ENCODE data around the gene PTGES3L. TPM values are rescaled to one million over a fixed set of nuclear protein-coding genes. Genes with fewer than 3 reads are reported as not detected.
"Not testable (repeated sequence)": the region's sequence is repeated elsewhere in the genome, so short reads cannot be mapped to it uniquely, and the experiment has no call there.

The PTGES3L gene
- polyA plus RNA-seq, 12 donors, result 17.2 to 89.5 (median 67.5) TPM; not detected in 1

DNA sequence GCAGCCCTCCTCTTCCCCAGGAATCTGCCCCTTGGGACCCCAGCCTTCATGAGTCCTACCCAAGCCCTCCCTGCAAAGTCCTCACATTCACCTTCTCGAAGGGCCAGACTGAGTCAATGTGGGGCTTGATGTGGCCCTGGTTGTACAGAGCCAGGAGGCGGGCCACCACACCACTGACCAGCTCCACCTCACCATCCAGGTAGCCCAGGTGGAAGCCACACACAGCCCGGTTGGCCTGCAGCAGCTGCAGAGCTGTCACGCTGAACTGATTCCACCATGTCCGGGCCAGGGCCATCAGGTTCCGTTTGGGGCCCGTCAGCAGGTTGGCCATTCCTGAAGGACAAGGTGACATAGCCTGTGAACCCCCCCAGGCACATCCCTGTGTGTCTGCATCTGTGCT is 36.3 kb upstream of the PTGES3L start:
- DNase-seq, result no peak

DNA sequence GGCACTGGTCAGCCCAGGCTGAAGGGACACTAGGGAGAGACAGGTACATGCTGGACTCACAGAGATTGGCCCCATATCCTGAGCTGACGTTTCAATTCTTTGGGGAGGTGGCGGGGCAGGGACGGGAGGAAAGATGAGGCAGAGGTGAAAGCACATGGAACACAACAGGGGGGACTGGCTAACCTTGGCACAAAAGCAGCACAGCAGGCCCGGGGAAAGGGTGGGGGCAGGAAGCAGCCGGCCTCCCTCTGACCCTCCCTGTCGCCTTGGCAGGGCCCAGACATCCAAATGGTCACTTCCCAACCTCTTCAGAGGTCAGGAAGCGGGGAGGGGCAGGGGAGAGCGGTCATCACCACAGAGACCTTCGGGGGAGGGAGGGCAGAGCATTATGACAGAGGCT is 35.7 kb upstream of the PTGES3L start:
- no peak for DNase-seq

DNA sequence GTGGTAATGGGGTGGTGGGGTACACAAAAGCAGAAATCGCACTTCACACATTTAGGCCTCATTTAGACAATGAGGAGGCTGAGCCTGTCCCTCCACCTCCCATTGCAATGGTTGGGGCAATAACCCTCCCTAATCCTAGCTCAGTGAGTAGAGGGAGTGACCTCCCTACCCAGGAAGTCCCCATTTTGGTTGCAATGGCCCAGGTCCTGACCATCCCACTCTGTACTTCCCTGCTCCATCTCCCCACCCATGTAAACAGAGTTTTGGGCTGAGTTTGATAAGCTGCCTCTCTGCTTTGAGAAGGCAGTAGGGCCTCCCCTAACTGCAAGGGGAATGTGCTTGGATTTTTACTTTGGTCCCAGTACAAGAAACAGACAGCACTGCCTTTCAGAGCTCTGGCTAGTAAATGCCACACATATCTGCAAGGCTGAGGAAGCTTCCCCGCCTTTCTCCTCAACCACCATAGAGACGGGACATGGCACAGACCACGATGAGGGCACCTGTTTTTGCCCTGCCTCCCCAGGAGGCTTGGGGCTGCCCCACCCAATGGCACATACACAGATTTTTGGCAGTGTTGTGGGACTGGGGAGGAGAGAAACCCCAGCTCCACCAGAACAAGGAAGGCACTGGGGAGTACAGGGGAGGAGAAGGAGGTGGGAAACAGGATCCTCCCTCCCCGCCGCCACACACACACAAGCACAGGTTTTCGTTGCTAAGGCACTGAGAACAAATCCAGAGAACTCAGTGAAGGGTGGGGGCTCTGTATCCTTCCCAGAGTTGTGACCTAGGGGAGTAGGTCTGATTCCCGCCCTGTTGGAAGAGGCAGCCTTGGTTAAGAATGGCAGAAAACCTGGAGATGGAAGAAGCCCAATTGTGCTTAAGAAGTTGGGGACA is 35.0 kb upstream of the PTGES3L start:
- DNase-seq, result no peak

GRCh38 chr17:43014020-43014648 is 34.3 kb upstream of the PTGES3L start:
- no peak for DNase-seq

DNA sequence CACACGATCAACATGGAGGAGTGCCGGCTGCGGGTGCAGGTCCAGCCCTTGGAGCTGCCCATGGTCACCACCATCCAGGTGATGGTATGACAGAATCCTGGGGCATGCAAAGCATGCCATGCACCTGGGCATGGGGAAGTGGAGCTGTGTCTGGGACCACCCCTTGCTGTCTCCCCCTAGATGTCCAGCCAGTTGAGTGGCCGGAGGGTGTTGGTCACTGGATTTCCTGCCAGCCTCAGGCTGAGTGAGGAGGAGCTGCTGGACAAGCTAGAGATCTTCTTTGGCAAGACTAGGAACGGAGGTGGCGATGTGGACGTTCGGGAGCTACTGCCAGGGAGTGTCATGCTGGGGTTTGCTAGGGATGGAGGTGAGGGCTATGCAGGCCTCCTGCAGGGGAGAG is 33.4 kb upstream of the PTGES3L start:
- no peak for DNase-seq

GRCh38 chr17:43011728-43012472 is 32.0 kb upstream of the PTGES3L start:
- no peak for DNase-seq

DNA sequence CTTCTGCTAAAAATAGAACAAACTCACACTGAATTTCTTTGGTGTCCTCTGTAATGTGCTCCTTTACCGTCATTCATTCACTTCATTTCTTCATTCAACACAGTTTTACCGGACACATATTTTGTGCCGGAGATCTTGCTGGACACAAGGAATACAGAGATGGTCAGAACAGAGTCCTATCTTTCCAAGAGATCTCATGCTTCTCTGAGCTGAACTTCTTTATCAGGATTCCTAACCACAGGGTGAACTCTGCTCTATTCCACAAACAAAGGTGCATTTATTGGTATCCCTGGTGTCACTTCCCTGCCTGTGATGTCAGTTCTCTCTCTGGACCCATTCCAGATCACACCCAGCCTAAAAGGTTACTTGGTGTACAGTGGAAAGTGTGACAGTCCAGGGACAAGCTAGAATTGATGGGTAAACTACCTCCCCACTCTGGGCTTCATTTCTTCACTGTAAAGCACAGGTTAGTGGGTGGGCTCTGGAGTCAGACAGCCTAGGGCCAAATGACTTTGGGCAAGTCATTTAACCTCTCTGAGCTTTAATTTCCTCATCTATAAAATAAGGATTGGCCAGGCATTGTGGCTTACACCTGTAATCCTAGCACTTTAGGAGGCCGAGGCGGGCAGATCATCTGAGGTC is 30.9 kb upstream of the PTGES3L start:
- no peak for DNase-seq

GRCh38 chr17:43006639-43007551 is 27.0 kb upstream of the PTGES3L start, which contains the start of gene IFI35:
Gene IFI35 (plus strand): TSS chr17:43006784. CDS start chr17:43006948, 164 bp downstream.
- peak; percentile 84 for DNase-seq

DNA sequence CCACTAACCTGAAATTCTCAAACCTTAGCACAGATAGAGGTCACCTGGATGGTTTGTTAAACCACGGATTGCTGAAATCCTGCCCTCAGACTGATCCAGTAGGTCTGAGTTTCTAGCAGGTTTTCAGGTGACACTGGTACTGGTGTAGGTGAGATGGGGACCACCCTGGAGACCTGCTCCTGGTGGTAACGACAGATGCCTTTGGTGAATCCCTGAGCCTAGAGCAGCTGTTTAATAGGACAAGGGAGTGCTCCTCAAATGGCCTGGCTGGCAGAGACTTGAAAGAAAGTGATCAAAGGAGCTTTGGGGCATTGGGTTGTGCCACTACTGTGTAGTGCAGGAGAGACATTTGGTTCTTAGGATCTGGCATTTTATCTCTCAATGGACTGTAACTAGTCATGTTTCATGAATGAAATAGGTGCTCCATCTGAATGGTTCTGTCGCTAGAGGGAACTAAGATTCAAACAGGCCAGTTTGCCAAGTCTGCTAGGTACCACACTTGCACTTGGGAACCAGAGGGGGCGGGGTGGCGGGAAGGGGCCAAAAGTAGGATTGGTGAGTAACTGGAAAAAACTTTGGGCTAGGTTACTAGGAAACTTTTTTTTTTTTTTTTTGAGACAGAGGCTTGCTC is 23.8 kb upstream of the PTGES3L start:
- no peak for DNase-seq

DNA sequence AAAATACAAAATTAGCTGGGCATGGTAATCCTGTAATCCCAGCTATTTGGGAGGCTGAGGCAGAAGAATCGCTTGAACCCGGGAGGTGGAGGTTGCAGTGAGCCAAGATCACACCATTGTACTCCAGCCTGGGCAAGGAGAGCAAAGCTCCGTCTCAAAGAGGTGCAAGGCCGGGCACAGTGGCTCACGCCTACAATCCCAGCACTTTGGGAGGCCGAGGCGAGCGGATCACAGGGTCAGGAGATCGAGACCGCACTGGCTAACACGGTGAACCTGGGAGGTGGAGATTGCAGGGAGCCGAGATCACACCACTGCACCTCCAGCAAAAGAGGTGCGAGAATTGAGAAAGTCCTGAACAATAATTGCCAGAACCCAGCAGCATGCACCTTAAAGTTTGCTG is 21.0 kb upstream of the PTGES3L start:
- DNase-seq, result not testable (repeated sequence)

DNA sequence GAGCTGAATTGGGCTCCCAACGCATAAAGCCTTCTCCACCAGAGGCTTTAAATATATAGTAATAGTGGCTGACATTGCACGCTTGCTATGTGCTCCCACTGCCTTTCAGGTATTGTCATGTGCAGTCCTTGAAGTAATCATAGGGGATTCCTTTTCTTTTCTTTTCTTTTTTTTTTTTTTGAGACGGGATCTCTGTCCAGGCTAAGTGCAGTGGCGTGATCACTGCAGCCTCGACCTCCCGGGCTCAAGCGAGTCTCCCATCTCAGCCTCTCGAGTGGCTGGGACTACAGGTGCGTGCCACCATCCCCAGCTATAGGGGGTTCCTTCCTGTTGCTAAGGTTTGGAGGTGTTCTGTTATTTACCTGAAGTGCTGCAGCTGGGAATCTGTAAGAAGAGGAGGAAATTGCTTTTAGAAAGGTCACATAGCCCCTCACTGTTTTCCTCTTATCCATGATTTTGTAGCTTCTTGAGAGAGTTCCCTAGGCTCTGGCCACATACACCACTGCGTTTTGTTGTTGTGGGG is 19.2 kb upstream of the PTGES3L start:
- DNase-seq, result no peak

- peak; percentile 100 for DNase-seq
Measured at GRCh38 chr17:42997984-42998938, 18.4 kb upstream of the PTGES3L start, which contains the start of gene RPL27. Gene RPL27 (plus strand): TSS chr17:42998419. CDS start chr17:42998751, 332 bp downstream.

DNA sequence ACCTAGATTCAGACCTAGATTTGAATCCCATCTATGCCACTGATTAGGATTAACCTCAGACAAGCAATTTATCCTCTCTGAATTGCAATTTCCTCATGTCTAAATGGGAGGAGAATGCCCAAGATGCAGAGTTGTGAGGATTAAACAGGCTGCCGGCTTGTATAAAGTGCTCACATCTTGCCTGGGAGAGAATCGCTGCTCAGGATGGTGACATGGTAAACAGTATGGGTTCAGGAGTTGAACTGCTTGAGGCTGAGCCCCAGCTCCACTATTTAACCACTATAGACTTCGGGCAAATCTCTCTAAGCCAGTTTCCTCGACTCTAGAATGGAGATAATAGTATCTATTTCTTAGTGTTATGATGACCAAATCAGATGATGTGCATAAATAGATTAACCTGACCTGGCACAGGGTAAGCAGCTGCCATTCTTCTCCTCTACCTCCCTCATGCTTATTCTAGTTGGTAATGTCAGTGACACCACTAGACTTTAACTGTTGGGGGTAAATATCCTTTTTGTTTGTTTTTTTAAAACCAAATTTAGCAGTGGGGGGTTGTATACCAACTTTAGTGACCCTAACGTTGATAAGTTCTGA is 17.6 kb upstream of the PTGES3L start:
- DNase-seq, result no peak

- DNase-seq, result not testable (repeated sequence)
Measured at GRCh38 chr17:42993913-42994312, 14.0 kb upstream of the PTGES3L start.

DNA sequence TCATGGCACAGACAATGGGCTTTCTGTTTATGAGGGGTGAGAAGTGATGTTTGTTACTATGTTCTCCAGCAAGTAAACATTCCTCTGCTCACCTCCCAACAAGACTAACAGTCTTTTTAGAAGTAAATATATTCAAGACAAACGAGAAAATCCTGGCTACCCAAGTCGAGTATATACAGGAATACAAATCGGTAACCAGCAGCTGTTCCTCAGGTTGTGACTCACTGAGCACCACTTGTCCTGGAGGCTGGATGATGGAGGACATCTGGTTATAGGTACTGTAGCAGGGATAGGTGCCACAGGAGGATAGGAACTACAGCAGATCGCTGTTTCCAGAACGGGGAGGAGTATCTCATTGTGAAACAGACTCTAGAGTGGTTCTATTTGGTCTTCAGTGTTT is 13.0 kb upstream of the PTGES3L start:
- DNase-seq, result no peak

- no peak for DNase-seq
Measured at GRCh38 chr17:42991471-42991870, 11.6 kb upstream of the PTGES3L start.

GRCh38 chr17:42989726-42990652 is 10.1 kb upstream of the PTGES3L start:
- no peak for DNase-seq
